Measurements from ENCODE around the gene CDRT4. TPM values are rescaled to one million over a fixed set of nuclear protein-coding genes. Genes with fewer than 3 reads are reported as not detected.

Gene CDRT4
- total and polyA plus RNA-seq, 10 of the 15 experiments (the other 5 are each of a cell fraction or from before 2014, with no cell fraction given) = 0.11 to 1.3 (median 0.51) TPM; not detected in 3

- no TSS peak for BruUV-seq (replicated peaks)
- FAIRE-seq (no peak), ATAC-seq (no peak), DNase-seq (ENCODE audit: low read depth, low spot score) (no peak)
- ChIA-PET POLR2A (no interaction called here), CTCF (no interaction called here), RAD21 (ENCODE audit: unreplicated experiment) (no interaction called here), SMC1A (ENCODE audit: uncharacterized antibody, unreplicated experiment) (no interaction called here)
- H3K36me3 ChIP-seq (ENCODE audit: control insufficient read depth in 2 of 2, insufficient read depth in 2 of 2, low read length in 1 of 2) = no peaks in the 10 kb centered on the region
- TF ChIP-seq CEBPB (IDR thresholded peaks at IDR 0.05; ENCODE audit: borderline replicate concordance in 1 of 2, low read depth in 2 of 2, low read length in 2 of 2) (no peak), LARP7 (IDR thresholded peaks at IDR 0.05) (no peak), KDM1A (IDR thresholded peaks at IDR 0.05; ENCODE audit: borderline replicate concordance) (no peak), POLR2A (IDR thresholded peaks at IDR 0.05; ENCODE audit: low read depth, low read length) (no peak), KAT2A (conservative IDR thresholded peaks at IDR 0.05; ENCODE audit: control insufficient read depth, low read depth, low read length) (no peak)
- H3K4me1 ChIP-seq (ENCODE audit: control insufficient read depth, insufficient read depth, low read length) = no peaks in the 10 kb centered on the region
- WGBS (ENCODE audit: insufficient coverage, insufficient replicate concordance, low lambda C conversion rate, missing lambda C conversion rate) = 47% methylated on average over 4 of the region's 4 CpGs
- no peak overlapping the region for H3K27ac ChIP-seq (ENCODE audit: control insufficient read depth, insufficient read depth)
- H2AFZ ChIP-seq (ENCODE audit: control insufficient read depth, low read depth, low read length) = no peak overlapping the region
- H3K9me3 ChIP-seq (replicated peaks; ENCODE audit: control insufficient read depth, insufficient read depth, low read length) = no peaks in the 10 kb centered on the region
- H3K4me3 ChIP-seq = no peak overlapping the region
- intact Hi-C loops (cut with micrococcal nuclease; ENCODE audit: unreplicated experiment) (loop anchor here (10.0 kb wide), 1 partner anchor 60 kb away; no protein-coding TSS in a partner anchor), in situ Hi-C loops (cut with MboI) (loop anchor here (5.0 kb wide), 1 partner anchor 48 kb away; no protein-coding TSS in a partner anchor)
- H3K79me2 ChIP-seq (ENCODE audit: control insufficient read depth, insufficient read depth, low read length) = no peaks in the 10 kb centered on the region
- H3K4me2 ChIP-seq (ENCODE audit: control insufficient read depth, insufficient read depth) = no peak overlapping the region
- no peaks in the 10 kb centered on the region for H3K27me3 ChIP-seq (replicated peaks in 1 of 2; ENCODE audit: control insufficient read depth in 2 of 2, insufficient read depth in 2 of 2, low read length in 1 of 2)
- no peaks in the 10 kb centered on the region for H4K20me1 ChIP-seq (ENCODE audit: control insufficient read depth, insufficient read depth)
- no peak overlapping the region for H3K9ac ChIP-seq (ENCODE audit: control insufficient read depth, insufficient read depth, low read length)
Observed at GRCh38 chr17:15395091-15395490, 72.3 kb downstream of the CDRT4 start.

DNA sequence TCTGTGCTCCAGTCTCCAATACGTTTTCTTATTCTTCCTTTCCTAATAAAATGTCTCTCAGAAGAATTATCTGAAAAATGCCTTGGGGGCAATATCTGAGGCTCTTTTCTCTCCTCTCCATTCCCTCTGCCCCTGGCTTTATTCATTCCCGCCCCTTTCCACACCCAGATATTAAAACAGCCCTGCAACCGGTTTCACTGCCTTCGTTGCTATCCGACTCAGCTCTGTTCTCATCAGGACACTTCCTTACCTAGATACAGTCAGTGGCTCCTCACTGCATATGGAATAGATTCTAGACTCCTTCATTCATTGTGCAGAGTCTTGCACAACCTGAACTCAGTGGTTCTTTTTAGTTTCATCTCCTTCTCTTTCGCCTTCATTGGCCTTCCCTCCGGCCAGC lies 74.0 kb downstream of the CDRT4 start:
- RAD21 ChIA-PET (ENCODE audit: unreplicated experiment) = no interaction called here
- intact Hi-C loops (cut with micrococcal nuclease; ENCODE audit: unreplicated experiment) = loop anchor here (10.0 kb wide), 1 partner anchor 59 kb away; no protein-coding TSS in a partner anchor
- Histone ChIP-seq H3K79me2 (ENCODE audit: control insufficient read depth, insufficient read depth, low read length) (no peaks in the 10 kb centered on the region), H3K9me3 (replicated peaks; ENCODE audit: control insufficient read depth, insufficient read depth, low read length) (no peaks in the 10 kb centered on the region), H3K4me1 (ENCODE audit: control insufficient read depth, insufficient read depth, low read length) (no peaks in the 10 kb centered on the region), H3K27me3 (replicated peaks in 1 of 2; ENCODE audit: control insufficient read depth in 2 of 2, insufficient read depth in 2 of 2, low read length in 1 of 2) (no peaks in the 10 kb centered on the region), H4K20me1 (ENCODE audit: control insufficient read depth, insufficient read depth) (no peaks in the 10 kb centered on the region), H3K36me3 (ENCODE audit: control insufficient read depth in 2 of 2, insufficient read depth in 2 of 2, low read length in 1 of 2) (no peaks in the 10 kb centered on the region), H3K27ac (ENCODE audit: control insufficient read depth, insufficient read depth) (no peak overlapping the region), H2AFZ (ENCODE audit: control insufficient read depth, low read depth, low read length) (no peak overlapping the region), H3K4me3 (no peak overlapping the region), H3K4me2 (ENCODE audit: control insufficient read depth, insufficient read depth) (no peak overlapping the region), H3K9ac (ENCODE audit: control insufficient read depth, insufficient read depth, low read length) (no peak overlapping the region)
- FAIRE-seq = no peak
- 52% methylated on average over 7 of the region's 7 CpGs for WGBS (ENCODE audit: insufficient coverage, insufficient replicate concordance, low lambda C conversion rate, missing lambda C conversion rate)
- CTCF ChIA-PET = no interaction called here
- no peak for DNase-seq (ENCODE audit: low read depth, low spot score)
- ATAC-seq = no peak
- BruUV-seq (replicated peaks) = no TSS peak
- in situ Hi-C loops (cut with MboI) = no loop called here
- POLR2A ChIA-PET = no interaction called here
- SMC1A ChIA-PET (ENCODE audit: uncharacterized antibody, unreplicated experiment) = no interaction called here
- TF ChIP-seq, protein P1, sequence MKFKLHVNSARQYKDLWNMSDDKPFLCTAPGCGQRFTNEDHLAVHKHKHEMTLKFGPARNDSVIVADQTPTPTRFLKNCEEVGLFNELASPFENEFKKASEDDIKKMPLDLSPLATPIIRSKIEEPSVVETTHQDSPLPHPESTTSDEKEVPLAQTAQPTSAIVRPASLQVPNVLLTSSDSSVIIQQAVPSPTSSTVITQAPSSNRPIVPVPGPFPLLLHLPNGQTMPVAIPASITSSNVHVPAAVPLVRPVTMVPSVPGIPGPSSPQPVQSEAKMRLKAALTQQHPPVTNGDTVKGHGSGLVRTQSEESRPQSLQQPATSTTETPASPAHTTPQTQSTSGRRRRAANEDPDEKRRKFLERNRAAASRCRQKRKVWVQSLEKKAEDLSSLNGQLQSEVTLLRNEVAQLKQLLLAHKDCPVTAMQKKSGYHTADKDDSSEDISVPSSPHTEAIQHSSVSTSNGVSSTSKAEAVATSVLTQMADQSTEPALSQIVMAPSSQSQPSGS (IDR thresholded peaks at IDR 0.05; ENCODE audit: low read length) = no peak
- no peak for TF ChIP-seq IRF4 (IDR thresholded peaks at IDR 0.05; ENCODE audit: low read depth, low read length)
- TF ChIP-seq, protein P2, sequence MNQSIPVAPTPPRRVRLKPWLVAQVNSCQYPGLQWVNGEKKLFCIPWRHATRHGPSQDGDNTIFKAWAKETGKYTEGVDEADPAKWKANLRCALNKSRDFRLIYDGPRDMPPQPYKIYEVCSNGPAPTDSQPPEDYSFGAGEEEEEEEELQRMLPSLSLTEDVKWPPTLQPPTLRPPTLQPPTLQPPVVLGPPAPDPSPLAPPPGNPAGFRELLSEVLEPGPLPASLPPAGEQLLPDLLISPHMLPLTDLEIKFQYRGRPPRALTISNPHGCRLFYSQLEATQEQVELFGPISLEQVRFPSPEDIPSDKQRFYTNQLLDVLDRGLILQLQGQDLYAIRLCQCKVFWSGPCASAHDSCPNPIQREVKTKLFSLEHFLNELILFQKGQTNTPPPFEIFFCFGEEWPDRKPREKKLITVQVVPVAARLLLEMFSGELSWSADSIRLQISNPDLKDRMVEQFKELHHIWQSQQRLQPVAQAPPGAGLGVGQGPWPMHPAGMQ (IDR thresholded peaks at IDR 0.05; ENCODE audit: borderline replicate concordance) = no peak
- TF ChIP-seq MEF2B (IDR thresholded peaks at IDR 0.05; ENCODE audit: partially characterized antibody, poor library complexity, severe bottlenecking) = no peak
- no peak for TF ChIP-seq DPF2 (IDR thresholded peaks at IDR 0.05)
- TF ChIP-seq POLR2AphosphoS2 (IDR thresholded peaks at IDR 0.05; ENCODE audit: low read depth, low read length) = no peak
- no peak for TF ChIP-seq HDGF (IDR thresholded peaks at IDR 0.05)
- TF ChIP-seq SP1 (IDR thresholded peaks at IDR 0.05; ENCODE audit: low read depth, low read length) = no peak
- no peak for TF ChIP-seq SIX5 (IDR thresholded peaks at IDR 0.05; ENCODE audit: low read depth, low read length, severe bottlenecking)
- no peak for TF ChIP-seq EZH2 (IDR thresholded peaks at IDR 0.05; ENCODE audit: borderline replicate concordance, control insufficient read depth, low read depth, low read length)
- no peak for TF ChIP-seq NR2C2 (IDR thresholded peaks at IDR 0.05; ENCODE audit: borderline replicate concordance, control insufficient read depth, insufficient read length, low read depth)
- no peak for TF ChIP-seq SMC3 (IDR thresholded peaks at IDR 0.05; ENCODE audit: borderline replicate concordance, low read length)
- no peak for TF ChIP-seq SREBF2 (IDR thresholded peaks at IDR 0.05; ENCODE audit: low read length)
- TF ChIP-seq NRF1 (conservative IDR thresholded peaks at IDR 0.05; ENCODE audit: low read depth, low read length) = no peak
- no peak for TF ChIP-seq POLR2A (IDR thresholded peaks at IDR 0.05; ENCODE audit: low read depth, low read length)
